Astrocyte (in vitro differentiated cells and primary cell): ENCODE data around the gene FAM53A.

Experiments used
- CTCF ChIP-seq: IDR thresholded peaks from 2 replicates; pipeline ENCODE4 v1.5.1; 2011; ENCODE audit warnings: low read depth, mild to moderate bottlenecking, inconsistent platforms, low read length, moderate library complexity; ENCODE audit not compliant: insufficient read depth
- EZH2 ChIP-seq: IDR thresholded peaks from 2 replicates; pipeline ENCODE4 v1.6.1; 2012; ENCODE audit warnings: mild to moderate bottlenecking, low read length, inconsistent platforms; ENCODE audit not compliant: insufficient read depth

DNA sequence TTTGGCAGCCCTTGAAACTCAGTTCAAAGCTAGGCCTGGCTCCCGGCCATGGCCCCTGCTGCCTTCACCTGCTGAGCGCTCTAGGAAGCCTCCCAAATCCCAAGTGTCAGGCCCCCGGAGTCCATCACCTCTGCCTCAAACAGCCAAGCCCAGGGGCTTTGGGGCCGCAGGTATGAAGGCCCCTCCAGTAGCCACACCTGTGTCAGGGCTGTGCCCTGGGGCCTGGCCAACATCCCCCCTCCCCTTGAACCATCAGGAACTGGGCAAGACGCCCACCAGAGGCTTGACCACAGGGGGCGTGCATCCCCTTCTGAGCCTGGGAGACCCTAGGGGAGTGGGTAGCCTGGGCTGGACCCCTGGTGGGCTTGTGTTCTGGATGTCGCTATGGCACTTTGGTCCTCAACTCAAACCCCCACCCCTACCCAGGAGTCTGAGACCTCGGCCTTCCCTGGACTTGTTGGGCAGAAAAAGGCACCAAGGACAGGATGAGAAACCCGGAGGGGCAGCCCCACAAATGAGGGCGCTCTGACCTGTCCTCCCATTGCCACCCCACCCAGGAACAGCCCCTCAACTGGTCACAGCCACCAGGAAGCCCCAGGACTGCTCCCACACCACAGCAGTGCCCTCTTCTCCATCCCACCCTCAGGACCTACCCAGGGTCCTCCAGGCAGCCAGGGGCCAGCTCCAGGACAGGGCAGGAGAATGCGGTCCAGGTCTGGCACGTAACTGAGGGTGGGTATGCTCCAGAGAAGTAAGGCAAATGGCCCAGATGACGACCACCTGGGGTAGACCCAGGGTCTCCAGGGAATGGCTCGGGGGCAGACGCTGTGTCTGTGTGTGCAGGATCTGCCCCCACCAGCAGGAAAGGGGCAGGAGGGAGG, 32.2 kb upstream of the FAM53A start:
- no peak for TF ChIP-seq CTCF
- TF ChIP-seq EZH2: no peak
